GM19351 (cell line): ENCODE results near the gene RHBDL2.
"Not testable (repeated sequence)": the region's sequence is repeated elsewhere in the genome, so short reads cannot be mapped to it uniquely, and the experiment has no call there.

ENCODE experiments used
- ATAC-seq: cut with Tn5 transposase; IDR thresholded peaks from one replicate; pipeline ENCODE4 v1.9.1; 2021; ENCODE audit warnings: mild to moderate bottlenecking, moderate library complexity; ENCODE audit not compliant: unreplicated experiment

RHBDL2 gene

GRCh38 chr1:38938722-38939260 lies 2.8 kb downstream of the RHBDL2 start:
- ATAC-seq, result no peak

- no peak for ATAC-seq
Measured at GRCh38 chr1:38932571-38932970, 9.1 kb downstream of the RHBDL2 start.

GRCh38 chr1:38929476-38929875 lies 12.2 kb downstream of the RHBDL2 start:
- ATAC-seq, result no peak

GRCh38 chr1:38929054-38929453 lies 12.6 kb downstream of the RHBDL2 start:
- ATAC-seq, result no peak

GRCh38 chr1:38926091-38926490 lies 15.5 kb downstream of the RHBDL2 start:
- no peak for ATAC-seq

- no peak for ATAC-seq
Measured at GRCh38 chr1:38925391-38925790, 16.2 kb downstream of the RHBDL2 start.

- no peak for ATAC-seq
Measured at GRCh38 chr1:38923607-38924006, 18.0 kb downstream of the RHBDL2 start.

GRCh38 chr1:38919130-38919529 lies 22.5 kb downstream of the RHBDL2 start:
- no peak for ATAC-seq

GRCh38 chr1:38918568-38918967 lies 23.1 kb downstream of the RHBDL2 start:
- no peak for ATAC-seq

- no peak for ATAC-seq
Measured at GRCh38 chr1:38917772-38918171, 23.9 kb downstream of the RHBDL2 start.

- no peak for ATAC-seq
Measured at GRCh38 chr1:38917337-38917736, 24.3 kb downstream of the RHBDL2 start.

GRCh38 chr1:38915352-38915948 lies 26.2 kb downstream of the RHBDL2 start:
- no peak for ATAC-seq

- ATAC-seq, result not testable (repeated sequence)
Measured at GRCh38 chr1:38914908-38915307, 26.7 kb downstream of the RHBDL2 start.

GRCh38 chr1:38908821-38909220 lies 32.8 kb downstream of the RHBDL2 start:
- no peak for ATAC-seq

GRCh38 chr1:38905985-38906384 lies 35.6 kb downstream of the RHBDL2 start:
- no peak for ATAC-seq

- no peak for ATAC-seq
Measured at GRCh38 chr1:38899560-38899959, 42.1 kb downstream of the RHBDL2 start.

GRCh38 chr1:38898653-38899230 lies 42.9 kb downstream of the RHBDL2 start:
- no peak for ATAC-seq

- no peak for ATAC-seq
Measured at GRCh38 chr1:38896169-38896568, 45.5 kb downstream of the RHBDL2 start.

- ATAC-seq, result no peak
Measured at GRCh38 chr1:38892976-38893375, 48.7 kb downstream of the RHBDL2 start.

- ATAC-seq, result no peak
Measured at GRCh38 chr1:38891753-38892152, 49.9 kb downstream of the RHBDL2 start.

GRCh38 chr1:38889589-38889988 lies 52.0 kb downstream of the RHBDL2 start:
- no peak for ATAC-seq

GRCh38 chr1:38888423-38889333 lies 53.0 kb downstream of the RHBDL2 start:
- ATAC-seq, result no peak
